Loucy (cell line): Measurements from ENCODE around the gene TNS3.

Experiments used
- H2AFZ ChIP-seq: fragments of 200-600 bp; sonication (generic); 2 replicates; pipeline ENCODE4 v1.6.0; 2016; ENCODE audit warnings: antibody characterized with exemption, mild to moderate bottlenecking, low read length, moderate library complexity
- H3F3A ChIP-seq: fragments of 200-600 bp; 2 replicates; pipeline ENCODE4 v1.6.0; 2016; ENCODE audit warnings: antibody characterized with exemption, low read depth, mild to moderate bottlenecking
- H3K27me3 ChIP-seq: fragments of 200-600 bp; sonication (generic); 2 replicates; pipeline ENCODE4 v1.6.1; 2014; ENCODE audit warnings: low read length, mild to moderate bottlenecking; ENCODE audit not compliant: insufficient read depth, poor library complexity, severe bottlenecking
- H3K36me3 ChIP-seq: fragments of 200-600 bp; sonication (generic); 2 replicates; pipeline ENCODE4 v1.6.1; 2016; ENCODE audit warnings: low read length; ENCODE audit not compliant: insufficient read depth
- H3K4me1 ChIP-seq: fragments of 200-600 bp; sonication (generic); 2 replicates; pipeline ENCODE4 v1.5.1; 2014; ENCODE audit warnings: low read length, mild to moderate bottlenecking; ENCODE audit not compliant: insufficient read depth, poor library complexity, severe bottlenecking
- H3K4me2 ChIP-seq: fragments of 200-600 bp; sonication (generic); 2 replicates; pipeline ENCODE4 v1.6.0; 2014; ENCODE audit warnings: antibody characterized with exemption, low read length, low read depth, mild to moderate bottlenecking; ENCODE audit not compliant: poor library complexity, severe bottlenecking
- H3K4me3 ChIP-seq: fragments of 200-600 bp; sonication (generic); 2 replicates; pipeline ENCODE4 v1.5.1; 2014; ENCODE audit warnings: low read length, mild to moderate bottlenecking, mixed read lengths; ENCODE audit not compliant: poor library complexity, severe bottlenecking
- H3K79me2 ChIP-seq: fragments of 200-600 bp; sonication (generic); 2 replicates; pipeline ENCODE4 v1.6.1; 2014; ENCODE audit warnings: low read length; ENCODE audit not compliant: insufficient read depth
- H3K9ac ChIP-seq: fragments of 200-600 bp; sonication (generic); 2 replicates; pipeline ENCODE4 v1.6.0; 2014; ENCODE audit warnings: mild to moderate bottlenecking, low read depth, low read length, moderate library complexity; ENCODE audit not compliant: poor library complexity, severe bottlenecking
- H3K9me2 ChIP-seq: fragments of 200-600 bp; sonication (generic); replicated peaks from 2 replicates; pipeline ENCODE4 v1.6.1; 2016; ENCODE audit warnings: low read depth, low read length, mixed read lengths
- H3K9me3 ChIP-seq: fragments of 200-600 bp; sonication (generic); 2 replicates; pipeline ENCODE4 v1.6.1; 2014; ENCODE audit warnings: mild to moderate bottlenecking, antibody characterized with exemption, low read length, low read depth; ENCODE audit not compliant: insufficient read depth
- H4K20me1 ChIP-seq: fragments of 200-600 bp; sonication (generic); 2 replicates; pipeline ENCODE4 v1.6.0; 2014; ENCODE audit warnings: antibody characterized with exemption, low read length, mild to moderate bottlenecking; ENCODE audit not compliant: insufficient read depth, poor library complexity, severe bottlenecking
- CTCF ChIP-seq: fragments of 200-600 bp; sonication (generic); conservative IDR thresholded peaks from 2 replicates; pipeline ENCODE4 v1.5.1; 2014; ENCODE audit warnings: mild to moderate bottlenecking, antibody characterized with exemption, low read length
- EZH2phosphoT487 ChIP-seq: fragments of 200-600 bp; IDR thresholded peaks from 2 replicates; pipeline ENCODE4 v1.6.1; 2018; ENCODE audit warnings: antibody characterized with exemption, mild to moderate bottlenecking, moderate library complexity, borderline replicate concordance

Gene TNS3

DNA sequence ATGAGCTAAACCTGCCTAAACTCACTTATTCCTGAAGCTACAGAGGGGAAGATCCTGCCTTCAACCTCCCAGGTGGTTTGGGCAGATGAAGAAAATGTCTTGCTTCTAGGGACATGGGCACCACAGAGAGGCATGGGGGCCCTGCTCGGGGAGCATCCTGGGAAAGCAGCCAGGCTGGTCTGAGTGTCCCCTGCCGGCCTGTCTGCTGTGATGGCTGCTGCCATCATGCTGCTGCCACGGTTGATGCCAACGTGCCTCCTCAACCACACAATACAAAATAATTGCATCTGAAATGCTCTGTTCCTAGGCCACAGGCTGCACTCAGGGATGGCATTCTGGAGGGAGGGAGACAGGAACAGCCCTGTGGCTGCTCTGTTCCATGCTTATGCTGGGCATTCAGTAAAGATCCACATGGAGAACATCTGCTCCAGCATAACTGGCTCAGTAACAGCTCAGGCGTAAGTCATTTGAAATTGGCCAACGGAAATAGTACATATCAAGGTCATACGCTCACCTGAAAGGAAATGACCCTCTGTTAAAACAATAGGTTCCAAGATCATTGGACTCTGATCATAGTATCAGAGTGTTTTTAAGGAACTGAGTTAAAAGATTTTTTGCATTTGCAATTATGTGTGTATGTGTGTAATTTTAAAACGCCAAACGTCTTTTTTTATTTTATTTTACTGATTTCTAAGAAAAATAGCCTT, 299.0 kb downstream of the TNS3 start:
- Histone ChIP-seq H3K9me3 (peaks cover 17% of the 10 kb centered on the region; the same call in 1 of the 2 replicates), H3K79me2 (no peaks in the 10 kb centered on the region), H2AFZ (no peak overlapping the region), H3K4me3 (no peak overlapping the region), H3F3A (no peaks in the 10 kb centered on the region), H3K36me3 (no peaks in the 10 kb centered on the region), H3K27me3 (no peaks in the 10 kb centered on the region), H3K9ac (no peak overlapping the region), H3K9me2 (no peaks in the 10 kb centered on the region), H3K4me2 (no peak overlapping the region), H4K20me1 (no peaks in the 10 kb centered on the region), H3K4me1 (no peaks in the 10 kb centered on the region)
- TF ChIP-seq CTCF (no peak), EZH2phosphoT487 (no peak)

- Histone ChIP-seq H3K9ac (no peak overlapping the region), H4K20me1 (no peaks in the 10 kb centered on the region), H3K9me2 (no peaks in the 10 kb centered on the region), H2AFZ (no peak overlapping the region), H3F3A (no peaks in the 10 kb centered on the region), H3K27me3 (no peaks in the 10 kb centered on the region), H3K36me3 (no peaks in the 10 kb centered on the region), H3K4me2 (no peak overlapping the region), H3K9me3 (peaks cover 17% of the 10 kb centered on the region; the same call in 1 of the 2 replicates), H3K4me1 (no peaks in the 10 kb centered on the region), H3K4me3 (no peak overlapping the region), H3K79me2 (no peaks in the 10 kb centered on the region)
- no peak for TF ChIP-seq CTCF
- no peak for TF ChIP-seq EZH2phosphoT487
These were observed 299.8 kb downstream of the TNS3 start for GRCh38 chr7:47281966-47282643.

DNA sequence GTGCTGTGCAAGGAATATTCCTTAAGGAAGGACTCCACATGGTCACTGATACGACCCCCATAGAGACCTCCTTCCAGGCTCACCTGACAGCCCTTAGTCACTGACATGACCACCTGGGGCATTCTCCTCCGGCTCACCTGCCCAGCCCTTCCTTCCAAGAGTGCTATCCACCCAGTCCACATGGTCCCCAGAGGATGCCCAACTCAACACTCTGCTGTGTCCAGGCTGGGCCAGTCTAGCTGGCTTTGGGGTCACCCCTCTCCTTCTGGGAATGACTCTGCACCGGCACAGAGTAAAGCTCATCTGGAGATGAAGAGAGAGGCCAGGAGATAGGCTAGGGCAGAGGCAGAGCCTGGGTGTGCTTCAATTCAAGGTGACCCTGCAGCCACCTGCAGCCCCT, 300.8 kb downstream of the TNS3 start:
- Histone ChIP-seq H4K20me1 (no peaks in the 10 kb centered on the region), H2AFZ (no peak overlapping the region), H3K4me2 (no peak overlapping the region), H3K9me2 (no peaks in the 10 kb centered on the region), H3K9me3 (peaks cover 17% of the 10 kb centered on the region; the same call in 1 of the 2 replicates), H3K4me3 (no peak overlapping the region), H3K36me3 (no peaks in the 10 kb centered on the region), H3K79me2 (no peaks in the 10 kb centered on the region), H3F3A (no peaks in the 10 kb centered on the region), H3K4me1 (no peaks in the 10 kb centered on the region), H3K27me3 (no peaks in the 10 kb centered on the region), H3K9ac (no peak overlapping the region)
- TF ChIP-seq EZH2phosphoT487 = no peak
- TF ChIP-seq CTCF = no peak
